ENCODE measurements around the gene ANKRD39. TPM values are rescaled to one million over a fixed set of nuclear protein-coding genes. Genes with fewer than 3 reads are reported as not detected.

Gene ANKRD39
- total and polyA plus RNA-seq, 2 of the 8 experiments (the other 6 are each of a cell fraction or from before 2014, with no cell fraction given), result 18.5 to 21.3 TPM

DNA sequence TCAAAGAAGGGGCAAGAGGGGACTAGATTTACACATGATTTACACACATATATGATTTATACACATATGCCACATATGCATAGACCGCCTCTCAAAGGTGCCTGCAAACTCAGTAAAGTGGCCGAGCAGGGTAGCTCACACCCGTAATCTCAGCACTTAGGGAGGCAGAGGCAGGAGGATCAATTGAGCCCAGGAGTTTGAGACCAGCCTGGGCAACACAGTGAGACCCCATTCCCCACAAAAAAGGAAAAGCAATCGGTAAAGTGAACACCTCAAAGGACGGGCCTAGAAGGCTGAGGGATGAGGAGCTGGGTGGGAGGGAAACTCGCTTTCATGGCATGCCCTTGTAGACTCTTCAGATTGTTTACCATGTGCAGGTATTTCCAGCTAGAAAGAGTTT, 5.1 kb downstream of the ANKRD39 start:
- no peak overlapping the region for H4K91ac ChIP-seq (replicated peaks; ENCODE audit: insufficient read length, low read length)
- H2BK5ac ChIP-seq (ENCODE audit: low read depth, low read length), result no peak overlapping the region
- H4K20me1 ChIP-seq (replicated peaks in 1 of 2; ENCODE audit: control insufficient read depth in 1 of 2, insufficient read depth in 2 of 2, low read length in 2 of 2), result peaks cover 4 to 7% of the 10 kb centered on the region in 2 experiments
- no peak overlapping the region for H4K8ac ChIP-seq (ENCODE audit: extremely low read depth, insufficient read depth, low read length)
- H3K4me2 ChIP-seq (ENCODE audit: insufficient read depth in 1 of 2, low read depth in 2 of 2, low read length in 2 of 2), result no peak overlapping the region
- FAIRE-seq, result no peak
- no peak overlapping the region for H2AK5ac ChIP-seq (ENCODE audit: low read depth, low read length)
- H3K23ac ChIP-seq (ENCODE audit: insufficient read length), result no peak overlapping the region
- peaks cover 0 to 17% of the 10 kb centered on the region in 2 experiments; a peak in 3 of 4 replicates for H3K79me2 ChIP-seq (ENCODE audit: control insufficient read depth in 1 of 2, insufficient read depth in 2 of 2, low read length in 2 of 2)
- H3K79me1 ChIP-seq (ENCODE audit: low read depth, low read length), result peaks cover 7% of the 10 kb centered on the region; the same call in 1 of the 2 replicates
- H2BK20ac ChIP-seq (ENCODE audit: low read length), result no peak overlapping the region
- no peak overlapping the region for H2BK15ac ChIP-seq (ENCODE audit: low read length)
- POLR2A ChIA-PET (ENCODE audit: partially characterized antibody), result interaction anchor here (1.0 to 1.5 kb wide), 2 partner anchors 9 to 13 kb away, joined by 4 read pairs; partner anchors contain the start of gene ANKRD23
- peaks cover 5% of the 10 kb centered on the region; the same call in 1 of the 2 replicates for H3K23me2 ChIP-seq (ENCODE audit: low read depth, low read length)
- H3K4me1 ChIP-seq (replicated peaks in 1 of 4; ENCODE audit: control insufficient read depth in 3 of 4, insufficient read depth in 4 of 4, low read length in 3 of 4), result peaks cover 0 to 6% (median 3%) of the 10 kb centered on the region in 4 experiments; a peak in 3 of 7 replicates
- H3K36me3 ChIP-seq (ENCODE audit: control insufficient read depth in 2 of 4, insufficient read depth in 4 of 4, low read length in 3 of 4), result peaks cover 2 to 37% (median 17%) of the 10 kb centered on the region in 4 experiments; a peak in 5 of 8 replicates
- DNase-seq (ENCODE audit: low read depth in 1 of 2, low spot score in 2 of 2), result no peak
- no peak overlapping the region for H3K27ac ChIP-seq (ENCODE audit: low read depth, low read length)
- WGBS, 2 experiments (ENCODE audit: extremely low coverage in 1 of 2, insufficient coverage in 1 of 2, insufficient read length in 1 of 2, insufficient replicate concordance in 2 of 2, low coverage in 1 of 2, low lambda C conversion rate in 2 of 2, missing lambda C conversion rate in 1 of 2), result 94% methylated on average over 6 of the region's 6 CpGs; no CpG with 5 or more reads in 1 of the 2 experiments
- CTCF ChIA-PET (ENCODE audit: partially characterized antibody), result interaction anchor here (1.9 kb wide), 1 partner anchor 99 kb away, joined by 7 read pairs; no protein-coding TSS in a partner anchor
- H3K27me3 ChIP-seq (replicated peaks in 1 of 4; ENCODE audit: control insufficient read depth in 3 of 4, extremely low read depth in 1 of 4, insufficient read depth in 3 of 4, low read length in 3 of 4), result no peaks in the 10 kb centered on the region
- no peak overlapping the region for H3K4me3 ChIP-seq (ENCODE audit: extremely low read depth in 1 of 4, insufficient read depth in 2 of 4, low read depth in 3 of 4, low read length in 4 of 4)
- H3K18ac ChIP-seq (ENCODE audit: extremely low read depth, low read length), result no peak overlapping the region
- H4K5ac ChIP-seq (ENCODE audit: insufficient read length, low read depth, low read length), result no peak overlapping the region
- H3K56ac ChIP-seq (replicated peaks; ENCODE audit: insufficient read length, low read depth, low read length), result no peak overlapping the region
- H2BK120ac ChIP-seq (replicated peaks; ENCODE audit: low read depth, low read length), result no peak overlapping the region
- H2BK12ac ChIP-seq (ENCODE audit: low read depth, low read length), result no peak overlapping the region
- H3K9me3 ChIP-seq (ENCODE audit: insufficient read depth in 2 of 2, low read depth in 1 of 2, low read length in 1 of 2), result no peaks in the 10 kb centered on the region
- no peak overlapping the region for H3K9ac ChIP-seq (replicated peaks in 1 of 4; ENCODE audit: extremely low read depth in 1 of 4, low read depth in 3 of 4, low read length in 3 of 4)
- no peak overlapping the region for H3K14ac ChIP-seq (ENCODE audit: insufficient read length)
- no peak overlapping the region for H3K4ac ChIP-seq (replicated peaks; ENCODE audit: insufficient read length, low read depth, low read length)
- H2AFZ ChIP-seq (ENCODE audit: low read length), result no peak overlapping the region
- TF ChIP-seq MAFK (IDR thresholded peaks at IDR 0.05; ENCODE audit: low read depth, low read length), result no peak
- no peak for TF ChIP-seq TAF1 (IDR thresholded peaks at IDR 0.05; ENCODE audit: low read depth, low read length)
- no peak for TF ChIP-seq YY1 (IDR thresholded peaks at IDR 0.05; ENCODE audit: low read depth, low read length)
- no peak for TF ChIP-seq PHF8 (conservative IDR thresholded peaks at IDR 0.05; ENCODE audit: low read depth, low read length)
- no peak for TF ChIP-seq RBBP5 (IDR thresholded peaks at IDR 0.05; ENCODE audit: borderline replicate concordance, low read depth, low read length)
- TF ChIP-seq ASH2L (IDR thresholded peaks at IDR 0.05; ENCODE audit: low read length), result no peak
- TF ChIP-seq, protein P1, sequence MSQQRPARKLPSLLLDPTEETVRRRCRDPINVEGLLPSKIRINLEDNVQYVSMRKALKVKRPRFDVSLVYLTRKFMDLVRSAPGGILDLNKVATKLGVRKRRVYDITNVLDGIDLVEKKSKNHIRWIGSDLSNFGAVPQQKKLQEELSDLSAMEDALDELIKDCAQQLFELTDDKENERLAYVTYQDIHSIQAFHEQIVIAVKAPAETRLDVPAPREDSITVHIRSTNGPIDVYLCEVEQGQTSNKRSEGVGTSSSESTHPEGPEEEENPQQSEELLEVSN (IDR thresholded peaks at IDR 0.05), result no peak
- TF ChIP-seq RXRA (IDR thresholded peaks at IDR 0.05; ENCODE audit: insufficient read depth, low read depth, low read length), result no peak
- TF ChIP-seq RAD21 (IDR thresholded peaks at IDR 0.05 in 1 of 2, conservative IDR thresholded peaks at IDR 0.05 in 1 of 2; ENCODE audit: low read depth in 2 of 2, low read length in 2 of 2), result no peak
- no peak for TF ChIP-seq BRCA1 (IDR thresholded peaks at IDR 0.05; ENCODE audit: low read depth, low read length)
- TF ChIP-seq NRF1 (IDR thresholded peaks at IDR 0.05; ENCODE audit: low read depth, low read length), result no peak

Measured in H1 (cell line).